ENCODE measurements around the gene SCRN2. TPM values are rescaled to one million over a fixed set of nuclear protein-coding genes. Genes with fewer than 3 reads are reported as not detected.

Gene SCRN2
- total RNA-seq, 1 experiment from 2014 or later = 50.8 TPM

- ATAC-seq (no peak), DNase-seq (ENCODE audit: low spot score) (no peak)
- no peaks in the 10 kb centered on the region for H3K36me3 Mint-ChIP-seq
- H3K4me1 Mint-ChIP-seq = peaks cover 15% of the 10 kb centered on the region
- ChIA-PET CTCF (interaction anchor here (1.1 kb wide), 1 partner anchor 18 kb away, joined by 7 read pairs; no protein-coding TSS in a partner anchor), POLR2A (no interaction called here)
- TF ChIP-seq AFF4 (CRISPR knock-in tag; IDR thresholded peaks at IDR 0.05; ENCODE audit: borderline replicate concordance) (no peak), TP53 (CRISPR knock-in tag; IDR thresholded peaks at IDR 0.05) (no peak), FOXP4 (CRISPR knock-in tag; IDR thresholded peaks at IDR 0.05) (no peak), SP1 (CRISPR knock-in tag; conservative IDR thresholded peaks at IDR 0.05) (no peak), SOX15 (CRISPR knock-in tag; IDR thresholded peaks at IDR 0.05) (no peak), ZNF263 (CRISPR knock-in tag; IDR thresholded peaks at IDR 0.05; ENCODE audit: low read depth) (no peak), ZNF317 (CRISPR knock-in tag; IDR thresholded peaks at IDR 0.05; ENCODE audit: borderline replicate concordance, low read depth) (no peak), CBFB (CRISPR knock-in tag; IDR thresholded peaks at IDR 0.05; ENCODE audit: low read depth) (no peak)
- TF ChIP-seq, protein P1, sequence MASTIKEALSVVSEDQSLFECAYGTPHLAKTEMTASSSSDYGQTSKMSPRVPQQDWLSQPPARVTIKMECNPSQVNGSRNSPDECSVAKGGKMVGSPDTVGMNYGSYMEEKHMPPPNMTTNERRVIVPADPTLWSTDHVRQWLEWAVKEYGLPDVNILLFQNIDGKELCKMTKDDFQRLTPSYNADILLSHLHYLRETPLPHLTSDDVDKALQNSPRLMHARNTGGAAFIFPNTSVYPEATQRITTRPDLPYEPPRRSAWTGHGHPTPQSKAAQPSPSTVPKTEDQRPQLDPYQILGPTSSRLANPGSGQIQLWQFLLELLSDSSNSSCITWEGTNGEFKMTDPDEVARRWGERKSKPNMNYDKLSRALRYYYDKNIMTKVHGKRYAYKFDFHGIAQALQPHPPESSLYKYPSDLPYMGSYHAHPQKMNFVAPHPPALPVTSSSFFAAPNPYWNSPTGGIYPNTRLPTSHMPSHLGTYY (CRISPR knock-in tag; IDR thresholded peaks at IDR 0.05) = no peak
- TF ChIP-seq, protein P2, sequence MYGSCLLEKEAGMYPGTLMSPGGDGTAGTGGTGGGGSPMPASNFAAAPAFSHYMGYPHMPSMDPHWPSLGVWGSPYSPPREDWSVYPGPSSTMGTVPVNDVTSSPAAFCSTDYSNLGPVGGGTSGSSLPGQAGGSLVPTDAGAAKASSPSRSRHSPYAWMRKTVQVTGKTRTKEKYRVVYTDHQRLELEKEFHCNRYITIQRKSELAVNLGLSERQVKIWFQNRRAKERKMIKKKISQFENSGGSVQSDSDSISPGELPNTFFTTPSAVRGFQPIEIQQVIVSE (CRISPR knock-in tag; IDR thresholded peaks at IDR 0.05; ENCODE audit: borderline replicate concordance) = no peak
- TF ChIP-seq, protein P3, sequence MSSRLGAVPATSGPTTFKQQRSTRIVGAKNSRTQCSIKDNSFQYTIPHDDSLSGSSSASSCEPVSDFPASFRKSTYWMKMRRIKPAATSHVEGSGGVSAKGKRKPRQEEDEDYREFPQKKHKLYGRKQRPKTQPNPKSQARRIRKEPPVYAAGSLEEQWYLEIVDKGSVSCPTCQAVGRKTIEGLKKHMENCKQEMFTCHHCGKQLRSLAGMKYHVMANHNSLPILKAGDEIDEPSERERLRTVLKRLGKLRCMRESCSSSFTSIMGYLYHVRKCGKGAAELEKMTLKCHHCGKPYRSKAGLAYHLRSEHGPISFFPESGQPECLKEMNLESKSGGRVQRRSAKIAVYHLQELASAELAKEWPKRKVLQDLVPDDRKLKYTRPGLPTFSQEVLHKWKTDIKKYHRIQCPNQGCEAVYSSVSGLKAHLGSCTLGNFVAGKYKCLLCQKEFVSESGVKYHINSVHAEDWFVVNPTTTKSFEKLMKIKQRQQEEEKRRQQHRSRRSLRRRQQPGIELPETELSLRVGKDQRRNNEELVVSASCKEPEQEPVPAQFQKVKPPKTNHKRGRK (CRISPR knock-in tag; IDR thresholded peaks at IDR 0.05; ENCODE audit: borderline replicate concordance) = no peak
- TF ChIP-seq, protein P4, sequence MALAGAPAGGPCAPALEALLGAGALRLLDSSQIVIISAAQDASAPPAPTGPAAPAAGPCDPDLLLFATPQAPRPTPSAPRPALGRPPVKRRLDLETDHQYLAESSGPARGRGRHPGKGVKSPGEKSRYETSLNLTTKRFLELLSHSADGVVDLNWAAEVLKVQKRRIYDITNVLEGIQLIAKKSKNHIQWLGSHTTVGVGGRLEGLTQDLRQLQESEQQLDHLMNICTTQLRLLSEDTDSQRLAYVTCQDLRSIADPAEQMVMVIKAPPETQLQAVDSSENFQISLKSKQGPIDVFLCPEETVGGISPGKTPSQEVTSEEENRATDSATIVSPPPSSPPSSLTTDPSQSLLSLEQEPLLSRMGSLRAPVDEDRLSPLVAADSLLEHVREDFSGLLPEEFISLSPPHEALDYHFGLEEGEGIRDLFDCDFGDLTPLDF (CRISPR knock-in tag; IDR thresholded peaks at IDR 0.05) = no peak
- TF ChIP-seq, protein P5, sequence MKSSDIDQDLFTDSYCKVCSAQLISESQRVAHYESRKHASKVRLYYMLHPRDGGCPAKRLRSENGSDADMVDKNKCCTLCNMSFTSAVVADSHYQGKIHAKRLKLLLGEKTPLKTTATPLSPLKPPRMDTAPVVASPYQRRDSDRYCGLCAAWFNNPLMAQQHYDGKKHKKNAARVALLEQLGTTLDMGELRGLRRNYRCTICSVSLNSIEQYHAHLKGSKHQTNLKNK (CRISPR knock-in tag; IDR thresholded peaks at IDR 0.05) = no peak
- no peak overlapping the region for H3K4me3 Mint-ChIP-seq
- no peak overlapping the region for H3K27ac Mint-ChIP-seq
- no peaks in the 10 kb centered on the region for H3K9me3 Mint-ChIP-seq
- H3K27me3 Mint-ChIP-seq (ENCODE audit: low read depth) = peaks cover 56% of the 10 kb centered on the region
Measured at GRCh38 chr17:47864791-47865216, 23.7 kb upstream of the SCRN2 start.
